ENCODE measurements around the gene ELP1.
"Not testable (repeated sequence)": the region's sequence is repeated elsewhere in the genome, so short reads cannot be mapped to it uniquely, and the experiment has no call there.

Gene ELP1

DNA sequence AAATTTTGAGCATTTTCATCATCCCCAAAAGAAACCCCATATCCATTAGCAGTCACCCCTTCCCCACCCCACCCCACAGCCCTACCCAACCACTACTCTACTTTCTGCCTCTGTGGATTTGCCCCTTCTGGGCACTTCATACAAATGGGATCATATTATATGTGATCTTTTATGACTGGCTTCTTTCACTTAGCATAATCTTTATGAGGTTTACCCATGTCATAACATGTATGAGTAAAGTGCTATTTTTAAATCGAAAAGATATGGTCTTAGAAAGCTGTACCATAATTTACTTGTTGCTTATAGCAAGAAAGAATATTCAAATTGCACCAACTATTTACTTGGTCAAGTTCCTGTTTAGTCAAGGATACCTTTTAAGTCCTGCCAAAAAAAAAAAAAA is 12.7 kb downstream of the ELP1 start:
- H3K27ac ChIP-seq: no peak overlapping the region
- no peak for DNase-seq
- no peaks in the 10 kb centered on the region for H3K27me3 ChIP-seq (ENCODE audit: insufficient read depth, low read depth, severe bottlenecking)
- TF ChIP-seq, protein P1, sequence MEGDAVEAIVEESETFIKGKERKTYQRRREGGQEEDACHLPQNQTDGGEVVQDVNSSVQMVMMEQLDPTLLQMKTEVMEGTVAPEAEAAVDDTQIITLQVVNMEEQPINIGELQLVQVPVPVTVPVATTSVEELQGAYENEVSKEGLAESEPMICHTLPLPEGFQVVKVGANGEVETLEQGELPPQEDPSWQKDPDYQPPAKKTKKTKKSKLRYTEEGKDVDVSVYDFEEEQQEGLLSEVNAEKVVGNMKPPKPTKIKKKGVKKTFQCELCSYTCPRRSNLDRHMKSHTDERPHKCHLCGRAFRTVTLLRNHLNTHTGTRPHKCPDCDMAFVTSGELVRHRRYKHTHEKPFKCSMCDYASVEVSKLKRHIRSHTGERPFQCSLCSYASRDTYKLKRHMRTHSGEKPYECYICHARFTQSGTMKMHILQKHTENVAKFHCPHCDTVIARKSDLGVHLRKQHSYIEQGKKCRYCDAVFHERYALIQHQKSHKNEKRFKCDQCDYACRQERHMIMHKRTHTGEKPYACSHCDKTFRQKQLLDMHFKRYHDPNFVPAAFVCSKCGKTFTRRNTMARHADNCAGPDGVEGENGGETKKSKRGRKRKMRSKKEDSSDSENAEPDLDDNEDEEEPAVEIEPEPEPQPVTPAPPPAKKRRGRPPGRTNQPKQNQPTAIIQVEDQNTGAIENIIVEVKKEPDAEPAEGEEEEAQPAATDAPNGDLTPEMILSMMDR (IDR thresholded peaks at IDR 0.05; ENCODE audit: low read depth, low read length): no peak
- no peaks in the 10 kb centered on the region for H3K9me3 ChIP-seq (ENCODE audit: severe bottlenecking)
- H3K36me3 ChIP-seq: peaks cover 84% of the 10 kb centered on the region
- H3K4me3 ChIP-seq (ENCODE audit: low read depth, low read length): no peak overlapping the region

- H3K27ac ChIP-seq; H3K4me3 ChIP-seq (ENCODE audit: low read depth, low read length); H3K9me3 ChIP-seq (ENCODE audit: severe bottlenecking); H3K27me3 ChIP-seq (ENCODE audit: insufficient read depth, low read depth, severe bottlenecking); DNase-seq: not testable (repeated sequence)
- peaks cover 84% of the 10 kb centered on the region for H3K36me3 ChIP-seq
Measured at GRCh38 chr9:108920401-108920800, 13.5 kb downstream of the ELP1 start.

DNA sequence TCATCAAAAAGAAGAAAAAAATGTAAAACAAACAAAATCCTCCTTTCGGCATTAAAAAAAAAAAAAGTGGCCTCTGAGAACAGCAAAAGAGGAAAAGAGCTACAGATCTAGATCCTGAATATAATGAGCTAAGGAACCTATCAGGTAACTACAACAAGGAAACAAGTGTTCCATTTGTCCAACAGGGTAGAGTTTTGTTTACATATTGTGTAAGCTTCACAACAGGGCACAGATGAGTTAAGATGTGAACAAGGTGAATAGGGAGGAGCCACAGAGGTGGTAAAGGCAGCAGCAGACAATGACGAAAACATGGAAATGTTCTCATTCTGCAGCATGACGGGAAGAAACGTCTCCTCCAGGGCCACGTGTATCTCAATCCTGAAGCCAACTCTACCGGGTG is 14.4 kb downstream of the ELP1 start:
- peaks cover 84% of the 10 kb centered on the region for H3K36me3 ChIP-seq
- H3K27me3 ChIP-seq (ENCODE audit: insufficient read depth, low read depth, severe bottlenecking): no peaks in the 10 kb centered on the region
- no peak overlapping the region for H3K27ac ChIP-seq
- no peak overlapping the region for H3K4me3 ChIP-seq (ENCODE audit: low read depth, low read length)
- no peaks in the 10 kb centered on the region for H3K9me3 ChIP-seq (ENCODE audit: severe bottlenecking)
- TF ChIP-seq, protein P1 (IDR thresholded peaks at IDR 0.05; ENCODE audit: low read depth, low read length): no peak
- no peak for DNase-seq

DNA sequence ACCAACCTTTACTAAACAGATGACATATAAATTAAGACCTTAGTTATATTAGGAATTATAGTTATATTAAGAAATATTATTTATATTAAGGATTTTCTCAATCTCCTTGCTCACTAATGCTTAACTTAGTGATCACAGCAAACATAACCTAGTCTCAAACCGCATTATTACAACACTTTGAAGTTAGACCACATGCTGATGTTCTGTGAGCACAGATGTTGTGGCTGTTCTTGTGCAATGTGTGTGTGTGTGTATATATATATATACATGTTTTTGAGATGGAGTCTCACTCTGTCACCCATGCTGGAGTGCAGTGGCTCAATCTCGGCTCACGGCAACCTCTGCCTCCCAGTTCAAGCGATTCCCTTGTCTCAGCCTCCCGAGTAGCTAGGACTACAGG is 20.5 kb downstream of the ELP1 start:
- no peak overlapping the region for H3K27ac ChIP-seq
- H3K9me3 ChIP-seq (ENCODE audit: severe bottlenecking): no peaks in the 10 kb centered on the region
- H3K4me3 ChIP-seq (ENCODE audit: low read depth, low read length): no peak overlapping the region
- peaks cover 83% of the 10 kb centered on the region for H3K36me3 ChIP-seq
- DNase-seq: no peak
- TF ChIP-seq, protein P1 (IDR thresholded peaks at IDR 0.05; ENCODE audit: low read depth, low read length): no peak
- H3K27me3 ChIP-seq (ENCODE audit: insufficient read depth, low read depth, severe bottlenecking): no peaks in the 10 kb centered on the region

- no peaks in the 10 kb centered on the region for H3K27me3 ChIP-seq (ENCODE audit: insufficient read depth, low read depth, severe bottlenecking)
- no peak for DNase-seq
- H3K9me3 ChIP-seq (ENCODE audit: severe bottlenecking): no peaks in the 10 kb centered on the region
- no peak overlapping the region for H3K4me3 ChIP-seq (ENCODE audit: low read depth, low read length)
- peaks cover 82% of the 10 kb centered on the region for H3K36me3 ChIP-seq
- no peak overlapping the region for H3K27ac ChIP-seq
- TF ChIP-seq, protein P1 (IDR thresholded peaks at IDR 0.05; ENCODE audit: low read depth, low read length): no peak
Measured at GRCh38 chr9:108911820-108912219, 22.1 kb downstream of the ELP1 start.

DNA sequence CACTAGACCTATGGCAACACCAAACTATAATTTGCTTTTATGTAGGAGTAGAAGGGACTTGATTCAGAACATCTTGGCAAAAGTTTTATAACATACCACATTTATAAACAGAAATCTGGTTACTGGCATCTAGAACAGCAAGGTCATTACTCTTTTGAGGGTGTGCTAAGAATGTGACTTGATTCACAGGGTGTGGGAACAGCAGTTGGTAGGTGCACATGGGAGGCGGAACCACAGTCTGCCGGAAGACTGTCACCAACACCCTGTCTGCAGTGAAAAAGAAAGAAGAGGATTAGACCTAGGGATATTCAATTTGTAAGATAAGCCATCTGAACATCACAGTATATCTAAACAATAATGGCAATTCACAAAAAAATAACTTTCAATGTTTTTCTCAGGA is 23.0 kb downstream of the ELP1 start:
- H3K36me3 ChIP-seq: peaks cover 82% of the 10 kb centered on the region
- H3K9me3 ChIP-seq (ENCODE audit: severe bottlenecking): no peaks in the 10 kb centered on the region
- TF ChIP-seq, protein P1 (IDR thresholded peaks at IDR 0.05; ENCODE audit: low read depth, low read length): no peak
- no peak overlapping the region for H3K4me3 ChIP-seq (ENCODE audit: low read depth, low read length)
- no peak overlapping the region for H3K27ac ChIP-seq
- H3K27me3 ChIP-seq (ENCODE audit: insufficient read depth, low read depth, severe bottlenecking): no peaks in the 10 kb centered on the region
- DNase-seq: no peak

All from WERI-Rb-1 (cell line).